AG09309 (cell line): ENCODE measurements around the gene RPL14.

ENCODE experiments used
- DNase-seq: peaks from one replicate; pipeline ENCODE4 v3.0.0-alpha.2; 2010; ENCODE audit warnings: low read depth
- H3K4me3 ChIP-seq: 2 replicates; pipeline ENCODE4 v1.5.1; 2011; ENCODE audit warnings: mild to moderate bottlenecking, low read depth, low read length, moderate library complexity; ENCODE audit not compliant: control insufficient read depth
- TF ChIP-seq, protein P1 (sequence below): IDR thresholded peaks from 2 replicates; pipeline ENCODE4 v1.5.1; 2011; ENCODE audit warnings: mild to moderate bottlenecking, low read depth, low read length, inconsistent platforms; ENCODE audit not compliant: insufficient read depth, control insufficient read depth; ENCODE audit errors: missing control alignments

The RPL14 gene

DNA sequence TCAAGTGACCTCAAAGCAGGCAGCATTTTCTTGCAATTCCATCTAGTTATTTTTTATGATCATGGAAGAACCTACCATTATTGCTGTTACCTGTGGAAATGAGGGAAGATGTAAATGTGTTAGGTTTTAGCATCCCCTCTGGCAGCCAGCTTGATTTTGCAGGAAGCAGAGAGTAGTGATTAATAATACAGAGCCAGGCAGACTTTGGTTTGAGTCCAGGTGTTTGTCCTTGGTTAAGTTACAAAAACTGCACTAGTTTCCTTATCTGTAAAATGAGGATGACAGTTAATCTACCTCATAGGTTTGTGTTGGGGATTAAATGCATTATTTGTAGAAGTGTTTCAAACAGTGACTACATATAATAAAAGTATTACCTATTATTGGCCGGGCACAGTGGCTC is 60.9 kb downstream of the RPL14 start:
- TF ChIP-seq, protein P1, sequence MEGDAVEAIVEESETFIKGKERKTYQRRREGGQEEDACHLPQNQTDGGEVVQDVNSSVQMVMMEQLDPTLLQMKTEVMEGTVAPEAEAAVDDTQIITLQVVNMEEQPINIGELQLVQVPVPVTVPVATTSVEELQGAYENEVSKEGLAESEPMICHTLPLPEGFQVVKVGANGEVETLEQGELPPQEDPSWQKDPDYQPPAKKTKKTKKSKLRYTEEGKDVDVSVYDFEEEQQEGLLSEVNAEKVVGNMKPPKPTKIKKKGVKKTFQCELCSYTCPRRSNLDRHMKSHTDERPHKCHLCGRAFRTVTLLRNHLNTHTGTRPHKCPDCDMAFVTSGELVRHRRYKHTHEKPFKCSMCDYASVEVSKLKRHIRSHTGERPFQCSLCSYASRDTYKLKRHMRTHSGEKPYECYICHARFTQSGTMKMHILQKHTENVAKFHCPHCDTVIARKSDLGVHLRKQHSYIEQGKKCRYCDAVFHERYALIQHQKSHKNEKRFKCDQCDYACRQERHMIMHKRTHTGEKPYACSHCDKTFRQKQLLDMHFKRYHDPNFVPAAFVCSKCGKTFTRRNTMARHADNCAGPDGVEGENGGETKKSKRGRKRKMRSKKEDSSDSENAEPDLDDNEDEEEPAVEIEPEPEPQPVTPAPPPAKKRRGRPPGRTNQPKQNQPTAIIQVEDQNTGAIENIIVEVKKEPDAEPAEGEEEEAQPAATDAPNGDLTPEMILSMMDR = no peak
- no peak overlapping the region for H3K4me3 ChIP-seq
- no peak for DNase-seq
